GM18511 (cell line): ENCODE results near the gene IER3.
A peak's percentile ranks its signal among the peaks of the same experiment; 100 is the strongest.

ENCODE experiments used
- ATAC-seq: cut with Tn5 transposase; IDR thresholded peaks from one replicate; pipeline ENCODE4 v1.9.1; 2021; ENCODE audit warnings: mild to moderate bottlenecking, moderate library complexity; ENCODE audit not compliant: unreplicated experiment

The IER3 gene

GRCh38 chr6:30749554-30750378 lies 5.4 kb upstream of the IER3 start:
- ATAC-seq, result no peak

- ATAC-seq, result no peak
These were observed 4.6 kb upstream of the IER3 start for GRCh38 chr6:30748851-30749540.

GRCh38 chr6:30747902-30748769 lies 3.8 kb upstream of the IER3 start:
- ATAC-seq, result no peak

- ATAC-seq, result no peak
These were observed 2.9 kb upstream of the IER3 start for GRCh38 chr6:30747300-30747687.

GRCh38 chr6:30743099-30744053 lies 971 bp downstream of the IER3 start:
- ATAC-seq, result peak; percentile 7

GRCh38 chr6:30742316-30743098 lies 1.8 kb downstream of the IER3 start, which contains the start of gene FLOT1:
FLOT1 (minus strand) TSS chr6:30742687; CDS start chr6:30742189, 498 bp downstream.
- ATAC-seq, result peak; percentile 80

GRCh38 chr6:30741789-30742315 lies 2.5 kb downstream of the IER3 start:
- ATAC-seq, result no peak

GRCh38 chr6:30741063-30741779 lies 3.1 kb downstream of the IER3 start:
- no peak for ATAC-seq

- no peak for ATAC-seq
These were observed 3.8 kb downstream of the IER3 start for GRCh38 chr6:30740540-30740870.

GRCh38 chr6:30738532-30738931 lies 5.8 kb downstream of the IER3 start:
- ATAC-seq, result no peak

GRCh38 chr6:30735668-30736314 lies 8.6 kb downstream of the IER3 start:
- ATAC-seq, result peak; percentile 67

- no peak for ATAC-seq
These were observed 12.0 kb downstream of the IER3 start for GRCh38 chr6:30732237-30732943.

GRCh38 chr6:30730601-30731435 lies 13.5 kb downstream of the IER3 start:
- no peak for ATAC-seq

GRCh38 chr6:30727920-30728553 lies 16.3 kb downstream of the IER3 start:
- ATAC-seq, result no peak

GRCh38 chr6:30726506-30727413 lies 17.6 kb downstream of the IER3 start:
- ATAC-seq, result no peak
